Measurements from ENCODE around the gene FBXW7.

The FBXW7 gene

GRCh38 chr4:152468408-152468807 is 67.5 kb downstream of the FBXW7 start:
- no peak overlapping the region for H3K4me3 ChIP-seq (ENCODE audit: low read depth, low read length)
- no peak for TF ChIP-seq CTCF (IDR thresholded peaks at IDR 0.05; ENCODE audit: insufficient read depth, low read length, missing control alignments)
- POLR2A ChIA-PET, result no interaction called here
- no peak for DNase-seq (ENCODE audit: low read depth, low spot score)
- CTCF ChIA-PET, result interaction anchor here (0.9 kb wide), 1 partner anchor 171 kb away, joined by 3 read pairs; no protein-coding TSS in a partner anchor

- ChIA-PET POLR2A (no interaction called here), CTCF (interaction anchor here (1.0 kb wide), 1 partner anchor 58 kb away, joined by 3 read pairs; no protein-coding TSS in a partner anchor)
- no peak for TF ChIP-seq CTCF (IDR thresholded peaks at IDR 0.05; ENCODE audit: insufficient read depth, low read length, missing control alignments)
- DNase-seq (ENCODE audit: low read depth, low spot score), result no peak
- H3K4me3 ChIP-seq (ENCODE audit: low read depth, low read length), result no peak overlapping the region
Measured at GRCh38 chr4:152467101-152467500, 68.8 kb downstream of the FBXW7 start.

- no peak for DNase-seq (ENCODE audit: low read depth, low spot score)
- ChIA-PET POLR2A (no interaction called here), CTCF (interaction anchor here (0.5 to 2.5 kb wide), 5 partner anchors 9 to 678 kb away, joined by 3 to 15 read pairs (median 4); no protein-coding TSS in a partner anchor)
- no peak for TF ChIP-seq CTCF (IDR thresholded peaks at IDR 0.05; ENCODE audit: insufficient read depth, low read length, missing control alignments)
- no peak overlapping the region for H3K4me3 ChIP-seq (ENCODE audit: low read depth, low read length)
Measured at GRCh38 chr4:152464030-152464823, 71.7 kb downstream of the FBXW7 start.

- CTCF ChIA-PET, result interaction anchor here (1.2 to 2.5 kb wide), 2 partner anchors 9 to 38 kb away, joined by 4 to 15 read pairs; no protein-coding TSS in a partner anchor
- POLR2A ChIA-PET, result no interaction called here
- H3K4me3 ChIP-seq (ENCODE audit: low read depth, low read length), result no peak overlapping the region
- no peak for DNase-seq (ENCODE audit: low read depth, low spot score)
- TF ChIP-seq CTCF (IDR thresholded peaks at IDR 0.05; ENCODE audit: insufficient read depth, low read length, missing control alignments), result no peak
Measured at GRCh38 chr4:152463562-152463961, 72.3 kb downstream of the FBXW7 start.

DNA sequence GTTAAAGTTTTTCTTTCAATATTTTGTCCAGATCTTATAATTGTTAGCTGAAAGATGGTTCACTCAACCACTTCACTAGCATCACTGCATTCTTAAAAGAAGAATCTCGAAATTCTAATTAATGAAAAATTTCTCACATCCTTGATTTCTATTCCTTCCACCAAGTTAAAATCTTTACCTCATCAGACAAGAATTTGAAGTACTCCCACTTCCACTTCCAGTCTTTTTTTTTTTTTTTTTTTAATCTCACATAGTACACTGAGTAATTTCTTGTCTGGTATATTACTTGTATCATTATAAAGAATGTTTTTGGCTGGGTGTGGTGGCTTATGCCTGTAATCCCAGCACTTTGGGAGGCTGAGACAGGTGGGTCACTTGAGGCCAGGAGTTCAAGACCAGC is 73.2 kb downstream of the FBXW7 start:
- no peak for DNase-seq (ENCODE audit: low read depth, low spot score)
- no peak overlapping the region for H3K4me3 ChIP-seq (ENCODE audit: low read depth, low read length)
- no peak for TF ChIP-seq CTCF (IDR thresholded peaks at IDR 0.05; ENCODE audit: insufficient read depth, low read length, missing control alignments)
- POLR2A ChIA-PET, result interaction anchor here (0.7 kb wide), 1 partner anchor 1330 kb away, joined by 3 read pairs; no protein-coding TSS in a partner anchor
- CTCF ChIA-PET, result interaction anchor here (0.7 to 1.2 kb wide), 3 partner anchors 9 to 39 kb away, joined by 3 to 4 read pairs (median 4); no protein-coding TSS in a partner anchor

- no peak for DNase-seq (ENCODE audit: low read depth, low spot score)
- ChIA-PET POLR2A (interaction anchor here (0.7 kb wide), 1 partner anchor 1329 kb away, joined by 3 read pairs; no protein-coding TSS in a partner anchor), CTCF (interaction anchor here (0.7 to 1.1 kb wide), 2 partner anchors 9 to 12 kb away, joined by 3 to 4 read pairs; no protein-coding TSS in a partner anchor)
- no peak for TF ChIP-seq CTCF (IDR thresholded peaks at IDR 0.05; ENCODE audit: insufficient read depth, low read length, missing control alignments)
- H3K4me3 ChIP-seq (ENCODE audit: low read depth, low read length), result no peak overlapping the region
Measured at GRCh38 chr4:152462047-152462446, 73.8 kb downstream of the FBXW7 start.

Data from AG04449 (cell line).